COLO829 (cell line): Measurements from ENCODE around the gene NF1.
"Not testable (repeated sequence)": the region's sequence is repeated elsewhere in the genome, so short reads cannot be mapped to it uniquely, and the experiment has no call there.

Experiments
- DNase-seq: peaks from one replicate; pipeline ENCODE4 v3.0.0; 2012; ENCODE audit warnings: low spot score

NF1 gene

DNA sequence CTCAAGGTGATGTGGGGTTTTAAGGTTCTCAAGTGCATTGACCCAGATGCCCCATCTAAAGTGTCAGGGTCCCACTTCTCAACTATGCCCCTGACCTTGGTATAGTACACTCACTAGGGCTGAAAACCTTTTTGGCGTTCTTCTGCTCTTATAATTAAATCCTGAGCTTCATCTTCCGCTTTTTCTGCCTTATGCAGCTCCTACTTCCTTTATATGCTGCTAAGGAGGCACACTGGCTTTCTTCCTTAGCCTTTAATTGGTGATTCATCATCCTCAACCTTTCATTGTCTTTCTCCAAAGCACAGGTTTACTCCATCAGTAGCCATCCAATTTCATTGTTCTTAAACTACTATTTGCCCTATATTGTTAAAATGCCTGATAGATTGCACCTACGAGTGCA lies 5.3 kb upstream of the NF1 start:
- DNase-seq, result no peak

DNA sequence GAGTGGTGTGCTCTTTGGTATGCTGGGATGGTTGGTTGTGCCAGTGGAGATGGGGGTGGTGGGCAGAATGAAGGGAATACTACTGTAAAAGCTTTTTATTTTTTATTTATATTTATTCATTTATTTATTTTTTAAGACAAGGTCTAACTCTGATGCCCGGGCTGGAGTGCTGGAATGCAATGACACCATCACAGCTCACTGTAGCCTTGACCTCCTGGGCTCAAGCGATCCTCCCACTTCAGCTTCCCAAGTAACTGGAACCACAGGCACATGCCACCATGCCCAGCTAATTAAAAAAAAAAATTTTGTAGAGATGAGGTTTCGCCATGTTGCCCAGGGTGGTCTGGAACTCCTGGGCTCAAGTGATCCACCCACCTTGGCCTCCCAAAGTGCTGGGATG lies 4.1 kb upstream of the NF1 start:
- not testable (repeated sequence) for DNase-seq

DNA sequence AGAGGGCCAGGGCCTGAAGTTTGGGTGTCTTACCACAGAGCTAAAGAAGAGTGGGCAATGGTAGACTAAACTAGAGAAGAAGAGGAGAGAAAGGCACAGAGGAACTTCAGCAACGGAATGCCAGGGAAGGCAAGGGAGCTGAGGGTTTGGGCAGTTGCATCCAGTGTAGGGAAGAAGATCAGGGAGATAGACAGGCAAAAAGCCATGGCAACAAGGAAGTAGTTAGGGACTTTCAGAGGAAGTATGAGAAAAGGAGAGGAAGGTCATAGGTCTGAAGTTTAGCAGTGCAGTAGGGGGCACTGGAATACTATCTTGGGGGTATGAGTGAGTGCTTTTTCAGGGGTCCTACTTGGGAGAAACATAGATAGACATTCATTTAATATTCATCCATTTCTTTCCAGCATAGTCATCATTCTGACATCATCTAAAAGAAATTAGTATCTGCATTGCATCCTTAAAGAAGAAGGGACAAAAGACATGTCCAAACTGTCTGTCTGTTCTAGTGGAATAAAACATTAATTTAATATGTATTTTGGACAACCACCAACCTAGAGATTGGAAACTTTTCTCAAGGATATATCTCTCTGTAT lies 2.2 kb upstream of the NF1 start:
- DNase-seq, result no peak

DNA sequence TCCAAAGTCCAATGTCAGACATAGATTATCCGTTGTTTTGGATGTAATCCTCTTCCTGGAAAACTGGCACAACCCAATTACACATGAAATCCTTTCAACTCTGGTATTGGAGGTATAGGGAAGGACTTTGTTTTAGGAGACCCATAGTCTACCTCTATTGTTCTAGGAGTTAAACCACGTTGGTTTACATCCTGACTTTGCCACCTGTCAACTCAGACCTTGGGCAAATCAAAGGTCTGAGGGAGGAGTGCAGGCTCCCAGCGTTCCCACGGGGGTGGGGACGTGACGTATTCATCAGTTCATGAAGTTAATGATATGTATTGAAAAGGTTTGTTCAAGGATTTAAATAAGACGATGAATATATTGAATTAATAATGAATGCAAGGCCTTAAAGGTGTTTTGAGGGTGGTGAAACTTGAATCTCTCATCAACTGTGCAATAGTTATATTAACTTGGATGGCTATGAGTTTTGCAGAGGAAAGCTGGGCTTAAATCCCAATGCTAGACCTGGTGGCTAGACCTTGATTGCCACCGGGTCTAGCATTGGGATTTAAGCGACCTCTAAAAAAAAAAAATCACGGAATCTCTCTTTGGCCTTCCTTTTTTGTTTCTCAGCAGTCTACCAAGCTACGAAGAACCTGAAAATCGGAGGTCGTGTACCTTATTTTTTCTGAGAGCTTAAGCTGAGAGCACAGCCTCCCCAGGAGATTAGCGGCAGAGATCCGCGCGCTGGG lies 744 bp upstream of the NF1 start:
- DNase-seq, result no peak

DNA sequence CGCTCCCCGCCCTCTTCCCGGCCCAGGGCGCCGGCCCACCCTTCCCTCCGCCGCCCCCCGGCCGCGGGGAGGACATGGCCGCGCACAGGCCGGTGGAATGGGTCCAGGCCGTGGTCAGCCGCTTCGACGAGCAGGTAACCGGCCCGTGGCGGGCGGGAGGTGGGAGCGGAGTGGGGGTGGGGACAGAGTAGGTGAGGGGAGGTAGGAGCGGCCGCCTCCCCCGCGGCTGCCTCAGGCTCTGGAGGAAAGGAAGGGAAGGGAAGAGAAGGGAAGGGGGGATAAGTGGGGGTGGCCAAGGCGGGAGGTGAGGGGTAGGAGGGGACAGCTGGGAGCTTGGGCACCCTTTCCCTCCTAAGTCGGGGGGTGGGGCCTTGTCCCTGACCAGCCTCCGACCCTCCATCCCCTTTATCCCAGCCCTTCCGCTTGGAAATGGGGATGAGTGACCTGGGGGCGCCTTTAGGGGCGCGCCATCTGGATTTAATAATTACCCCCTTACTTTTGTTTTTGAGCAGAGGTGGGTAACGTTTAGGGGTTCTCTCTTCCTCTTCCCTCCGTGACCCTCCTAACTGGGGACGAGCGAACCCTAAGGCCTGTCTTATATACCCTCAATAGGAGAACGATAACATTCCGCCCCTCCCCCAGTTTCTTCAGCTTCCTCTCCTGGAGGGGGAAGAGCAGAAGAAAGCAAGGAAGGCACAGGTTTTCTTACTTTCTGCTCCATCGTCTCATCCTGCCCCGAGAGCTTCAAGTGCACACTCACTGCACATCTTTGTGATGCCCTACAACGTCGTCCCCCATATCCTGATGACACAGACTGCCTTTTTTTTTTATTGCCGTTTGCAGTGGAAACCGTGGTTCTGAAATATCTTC lies 694 bp downstream of the NF1 start:
- no peak for DNase-seq

DNA sequence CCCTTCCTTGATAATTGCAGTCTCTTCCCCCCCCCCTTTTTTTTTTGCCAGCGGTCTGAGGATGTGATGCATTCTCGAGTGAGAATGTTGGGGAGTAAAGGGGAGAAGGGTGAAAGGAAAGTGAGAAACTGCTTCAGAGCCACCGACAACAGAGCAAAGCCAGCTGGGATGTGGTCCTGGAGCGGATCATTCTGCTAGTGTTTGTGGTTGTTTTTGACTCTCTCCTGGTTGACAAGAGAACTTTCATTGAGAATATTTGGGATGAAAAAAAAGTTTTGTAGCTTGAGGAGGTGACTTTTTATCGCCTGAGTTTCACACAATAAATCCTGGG lies 1.3 kb downstream of the NF1 start:
- DNase-seq, result no peak

DNA sequence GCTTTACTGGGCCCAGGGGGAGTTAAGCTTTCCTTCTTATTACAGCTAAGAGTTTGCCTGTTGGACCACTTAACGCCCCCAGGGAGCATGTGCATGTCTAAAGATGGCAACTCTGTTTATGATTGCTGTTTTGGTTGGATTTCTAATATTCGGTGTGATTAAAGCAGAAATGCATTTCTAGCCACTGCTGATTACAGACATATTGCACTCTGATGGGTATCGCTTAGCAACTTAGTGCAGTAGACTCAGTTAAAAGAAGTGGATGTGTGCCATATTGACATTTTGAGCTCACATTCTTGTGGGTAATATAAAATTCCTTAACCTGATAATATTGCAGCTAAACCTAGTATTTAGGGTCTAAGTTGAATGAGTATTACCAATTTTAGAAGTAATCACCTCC lies 4.2 kb downstream of the NF1 start:
- DNase-seq, result no peak

DNA sequence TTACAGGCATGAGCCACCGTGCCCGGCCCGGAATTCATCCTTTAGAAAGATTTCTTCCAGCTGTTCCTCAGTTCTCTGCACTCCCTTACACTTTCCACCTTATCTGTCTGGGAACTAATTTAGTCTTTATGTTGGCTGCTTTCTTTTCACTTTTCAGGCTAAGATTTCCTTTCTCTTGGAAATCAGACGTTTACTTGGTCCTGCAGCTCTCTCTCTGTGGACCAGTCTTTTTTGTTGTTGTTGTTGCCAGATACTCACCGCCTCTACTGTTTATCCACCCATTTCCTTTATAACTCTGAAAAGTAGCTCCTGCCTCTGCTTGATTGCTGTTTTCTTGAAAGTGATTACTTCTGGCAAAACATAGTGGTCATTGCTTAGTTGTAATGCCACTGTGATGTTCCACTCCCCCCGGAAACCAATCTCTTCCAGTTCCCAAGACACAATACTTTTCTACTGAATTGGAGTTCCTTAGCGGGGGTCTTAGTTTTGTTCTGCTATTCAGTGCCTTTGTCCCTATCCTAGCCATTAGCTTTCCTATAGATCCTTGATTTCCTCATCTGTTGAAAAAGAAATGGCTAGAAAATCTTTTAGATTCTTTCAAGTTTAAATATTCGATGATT lies 6.2 kb downstream of the NF1 start:
- no peak for DNase-seq

DNA sequence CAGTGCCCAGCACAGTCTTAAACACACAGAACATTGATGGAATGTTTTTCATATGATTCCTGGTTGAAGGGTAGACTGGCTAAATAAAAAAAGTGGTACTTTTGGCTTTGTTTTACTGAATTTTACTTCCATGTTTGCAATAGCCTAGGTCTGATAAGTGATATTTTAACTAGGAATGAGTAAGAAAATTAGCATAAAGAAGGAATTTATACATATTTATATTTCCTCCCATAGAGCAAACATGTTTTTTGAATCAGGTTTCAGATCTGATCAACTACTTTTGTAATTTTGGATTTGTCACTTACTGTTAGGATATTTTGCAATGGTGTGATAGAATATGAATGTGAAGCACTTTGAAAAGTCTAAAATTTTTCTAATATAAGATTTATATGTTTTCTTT lies 7.2 kb downstream of the NF1 start:
- DNase-seq, result no peak

DNA sequence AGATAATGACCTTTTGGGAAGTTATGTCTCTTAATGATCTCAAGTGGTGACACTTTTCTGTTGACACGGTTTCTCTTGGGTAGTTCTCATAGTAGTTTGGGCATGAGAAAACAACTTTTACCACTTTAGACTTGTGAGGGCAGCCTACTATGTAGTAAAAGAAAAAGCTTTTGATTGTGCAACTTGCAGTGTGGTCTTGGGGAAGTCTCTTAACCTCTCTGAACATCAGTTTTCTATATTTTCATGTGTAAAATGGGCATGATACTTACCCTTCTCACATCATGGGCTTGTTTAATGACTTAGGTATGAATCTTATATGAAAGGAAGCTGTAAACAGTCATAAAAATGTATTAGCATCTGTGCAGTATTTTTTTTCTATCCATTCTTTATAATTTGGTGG lies 11.2 kb downstream of the NF1 start:
- no peak for DNase-seq

DNA sequence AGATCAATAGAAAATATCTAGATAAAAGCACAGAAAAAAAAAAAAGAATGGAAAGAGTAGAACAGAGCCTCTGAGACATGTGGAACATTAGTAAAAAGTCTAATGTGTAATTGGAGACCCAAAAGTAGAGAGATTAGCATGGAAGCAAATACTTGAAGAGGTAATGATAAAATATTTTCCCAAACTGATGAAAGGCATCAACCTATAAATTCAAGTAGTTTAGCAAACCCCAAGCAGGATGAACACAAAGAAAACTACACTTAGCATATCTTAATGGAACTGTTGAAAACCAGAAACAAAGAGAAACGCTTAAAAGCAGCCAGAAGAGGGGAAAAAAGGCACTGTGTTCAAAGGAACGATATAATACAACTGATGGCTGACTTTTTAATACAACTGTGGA lies 16.4 kb downstream of the NF1 start:
- no peak for DNase-seq

DNA sequence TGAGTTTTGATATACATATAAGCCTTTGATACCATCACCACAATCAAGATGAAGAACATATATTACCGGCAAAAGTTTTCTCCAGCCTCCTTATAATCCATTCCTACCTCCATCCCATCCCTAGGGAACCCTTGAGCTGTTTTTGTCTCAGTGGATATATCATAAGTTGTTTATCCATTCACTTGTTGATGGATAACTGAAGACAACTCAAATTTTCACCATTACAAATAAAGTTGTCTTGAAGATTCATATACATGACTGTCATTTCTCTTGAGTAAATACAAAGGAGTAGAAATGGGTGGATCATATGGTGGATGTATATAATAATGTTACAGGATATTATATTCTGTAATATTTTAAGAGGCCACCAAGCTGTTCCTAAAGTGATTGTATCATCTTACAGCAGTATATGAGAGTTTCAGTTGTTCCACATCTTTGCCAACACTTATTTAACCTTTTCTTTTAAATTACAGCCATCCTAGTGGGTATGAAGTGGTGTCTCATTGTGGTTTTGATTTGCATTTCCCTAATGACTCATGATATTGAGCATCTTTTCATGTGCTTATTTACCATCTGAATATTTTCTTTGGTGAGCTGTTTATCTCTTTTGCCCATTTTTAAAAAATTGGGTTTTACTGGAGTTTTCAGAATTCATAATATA lies 17.4 kb downstream of the NF1 start:
- DNase-seq, result no peak

DNA sequence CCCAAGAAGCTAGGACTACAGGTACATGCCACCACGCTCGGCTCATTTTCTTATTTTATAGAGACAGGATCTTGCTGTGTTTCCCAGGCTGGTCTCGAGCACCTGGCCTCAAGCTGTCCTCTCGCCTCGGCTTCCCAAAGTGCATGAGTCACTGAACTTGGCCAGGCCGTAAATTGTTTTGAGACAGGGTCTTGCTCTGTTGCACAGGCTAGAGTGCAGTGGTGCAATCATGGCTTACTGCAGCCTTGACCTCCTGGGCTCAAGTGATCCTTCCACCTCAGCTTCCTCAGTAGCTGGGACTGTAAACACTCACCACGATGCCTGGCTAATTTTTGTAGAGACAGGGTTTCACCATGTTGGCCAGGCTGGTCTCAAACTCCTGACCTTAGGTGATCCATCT lies 18.6 kb downstream of the NF1 start:
- DNase-seq, result not testable (repeated sequence)

DNA sequence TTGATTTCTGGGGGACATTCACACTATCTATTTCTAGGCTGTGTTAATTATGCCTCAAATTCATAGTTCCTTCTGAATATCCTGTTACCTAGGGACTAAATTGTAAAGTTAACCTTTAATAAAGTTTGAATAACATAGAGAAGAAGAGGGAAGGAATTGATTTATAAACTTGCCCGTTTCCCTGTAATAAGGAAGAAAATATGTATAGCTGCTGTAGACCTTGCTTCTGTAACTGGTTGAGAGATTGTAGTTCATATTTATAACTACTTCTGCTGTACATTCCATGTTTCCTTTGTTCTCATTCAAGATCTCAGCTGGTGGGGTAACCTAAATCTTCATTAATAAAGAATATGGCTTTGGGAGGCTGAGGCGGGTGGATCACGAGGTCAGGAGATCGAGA lies 19.2 kb downstream of the NF1 start:
- DNase-seq, result no peak

DNA sequence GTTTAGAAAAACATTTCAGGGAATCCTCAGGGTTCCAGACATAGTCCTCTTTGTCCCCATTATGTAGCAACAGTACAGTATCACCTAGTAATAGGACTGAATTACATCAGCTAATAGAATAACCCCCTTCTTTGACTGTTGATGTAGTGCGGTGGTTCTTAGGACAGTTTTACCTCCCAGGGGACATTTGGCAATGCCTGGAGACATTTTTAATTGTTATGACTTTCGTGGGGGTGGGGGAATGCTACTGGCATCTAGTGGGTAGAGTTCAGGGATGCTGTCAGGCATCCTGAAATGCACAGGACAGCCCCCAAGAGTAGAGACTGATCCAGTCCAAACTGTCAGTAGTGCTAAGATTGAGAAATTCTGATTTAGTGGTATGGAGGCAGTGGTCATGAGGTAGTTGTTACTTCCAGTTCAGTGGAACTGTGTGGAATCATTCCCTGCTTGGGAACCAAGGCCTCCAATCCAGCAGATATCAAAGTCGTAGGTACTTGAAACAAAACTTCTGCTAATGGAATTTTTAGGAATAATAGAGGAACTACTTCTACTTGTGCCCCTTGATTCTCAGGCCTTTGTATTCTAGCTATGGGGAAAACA lies 20.3 kb downstream of the NF1 start:
- DNase-seq, result no peak

DNA sequence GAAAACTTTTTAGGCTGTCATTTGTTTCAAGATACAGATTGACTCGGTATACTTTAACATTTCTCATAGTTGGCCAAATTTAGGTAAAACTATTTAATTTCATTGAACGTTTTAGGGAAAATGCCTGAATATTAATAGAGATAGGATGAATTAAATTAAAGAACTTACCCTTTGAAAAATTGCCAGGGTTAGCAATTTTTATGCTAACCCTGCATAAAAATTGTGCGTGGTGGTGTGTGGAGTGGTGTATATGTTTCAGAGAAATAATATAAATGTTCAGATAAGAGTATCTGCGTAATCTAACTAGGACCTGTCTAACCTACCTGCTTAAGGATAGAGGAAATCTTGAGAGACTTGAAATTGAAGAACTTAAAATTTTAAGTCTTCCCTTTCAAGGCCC lies 21.4 kb downstream of the NF1 start:
- no peak for DNase-seq

DNA sequence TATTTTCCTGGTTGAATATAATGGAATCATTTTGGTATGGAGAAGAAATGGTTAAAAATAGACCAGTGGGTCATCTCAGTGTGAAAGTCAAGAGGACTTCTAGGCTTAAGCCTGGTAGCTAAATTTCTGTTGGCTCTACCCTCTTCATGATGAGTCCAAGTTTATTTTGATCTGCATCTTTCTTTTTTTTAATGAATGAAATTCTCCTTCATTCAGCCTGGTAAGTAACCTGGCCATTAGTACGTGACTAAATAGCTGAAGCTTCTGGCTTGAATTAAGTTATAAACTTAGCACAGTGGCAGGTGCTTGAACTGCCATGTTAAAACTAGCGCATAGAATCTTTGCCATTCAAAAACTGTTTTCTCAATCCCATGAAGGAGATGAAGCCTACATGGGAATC lies 28.0 kb downstream of the NF1 start:
- no peak for DNase-seq

DNA sequence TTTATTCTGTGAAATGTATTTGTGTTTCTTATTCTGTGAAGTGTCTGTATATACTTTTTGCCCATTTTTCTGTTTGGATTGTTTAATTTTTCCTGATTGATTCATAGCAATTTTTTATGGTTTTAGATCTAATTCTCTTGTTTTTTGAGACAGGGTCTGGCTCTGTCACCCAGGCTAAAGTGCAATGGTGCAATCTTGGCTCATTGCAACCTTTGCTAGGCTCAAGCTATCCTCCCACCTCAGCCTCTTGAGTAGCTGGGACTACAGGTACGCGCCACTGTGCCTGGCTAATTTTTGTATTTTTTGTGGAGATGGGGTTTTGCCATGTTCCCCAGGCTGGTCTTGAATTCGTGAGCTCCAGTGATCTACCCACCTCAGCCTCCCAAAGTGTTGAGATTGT lies 31.5 kb downstream of the NF1 start:
- DNase-seq, result no peak

DNA sequence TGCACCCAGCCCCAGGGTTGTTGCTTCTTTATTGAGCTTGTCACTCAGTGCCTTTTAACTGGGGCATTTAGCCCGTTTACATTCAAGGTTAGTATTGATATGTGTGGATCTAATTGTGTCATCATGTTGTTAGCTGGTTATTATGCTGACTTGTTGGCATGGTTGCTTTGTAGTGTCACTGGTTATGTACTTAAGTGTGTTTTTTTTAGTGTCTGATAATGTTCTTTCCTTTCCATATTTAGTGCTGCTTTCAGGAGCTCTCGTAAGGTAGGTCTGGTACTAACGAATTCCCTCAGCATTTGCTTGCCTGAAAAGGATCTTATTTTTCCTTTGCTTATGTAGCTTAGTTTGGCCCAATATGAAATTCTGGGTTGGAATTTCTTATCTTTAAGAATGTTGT lies 33.5 kb downstream of the NF1 start:
- DNase-seq, result no peak

DNA sequence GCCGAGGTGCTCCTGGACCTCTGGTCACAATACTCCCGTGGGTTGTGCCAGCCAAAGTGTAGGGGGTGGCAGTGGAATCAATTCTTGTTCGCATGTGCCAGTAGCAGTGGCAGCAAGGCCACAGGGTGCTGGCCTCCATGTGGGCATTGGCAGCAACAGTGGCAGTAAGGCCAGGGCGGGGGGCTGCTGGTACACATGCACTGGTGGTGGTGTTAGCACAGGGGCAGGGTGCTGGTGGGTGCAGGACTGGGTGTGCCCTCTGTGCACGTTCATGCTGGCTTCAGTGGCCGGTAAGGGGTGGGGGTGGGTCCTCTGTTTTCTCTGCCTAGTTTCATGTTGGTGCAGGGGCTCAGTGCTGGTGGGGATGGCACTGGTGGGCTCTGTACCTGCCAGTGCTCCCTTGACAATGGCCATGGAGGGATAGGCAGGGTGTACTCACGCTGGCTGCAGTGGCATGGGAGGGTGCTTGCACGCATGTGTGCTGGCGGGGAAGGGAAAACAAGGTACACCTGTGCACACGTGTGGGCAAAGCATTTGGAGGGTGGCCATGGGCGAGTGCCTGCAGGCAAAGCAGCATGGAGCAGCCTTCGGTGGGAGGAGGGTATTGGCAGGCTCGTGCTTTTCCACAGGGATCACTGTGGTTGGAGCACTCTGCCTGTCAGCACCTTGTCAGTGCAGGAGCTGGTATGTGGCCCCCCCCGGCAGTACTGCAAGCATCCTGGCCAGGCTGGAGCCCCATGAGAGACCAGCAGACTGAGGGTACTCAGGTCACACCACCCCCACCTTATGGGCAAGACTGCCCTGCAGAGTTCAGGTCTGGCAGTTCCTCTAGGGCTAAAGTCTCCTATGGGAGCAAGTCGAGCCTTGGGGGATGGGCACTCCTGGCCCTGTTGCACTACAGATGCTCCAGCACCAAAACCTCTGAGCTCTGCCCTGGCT lies 35.8 kb downstream of the NF1 start:
- no peak for DNase-seq

DNA sequence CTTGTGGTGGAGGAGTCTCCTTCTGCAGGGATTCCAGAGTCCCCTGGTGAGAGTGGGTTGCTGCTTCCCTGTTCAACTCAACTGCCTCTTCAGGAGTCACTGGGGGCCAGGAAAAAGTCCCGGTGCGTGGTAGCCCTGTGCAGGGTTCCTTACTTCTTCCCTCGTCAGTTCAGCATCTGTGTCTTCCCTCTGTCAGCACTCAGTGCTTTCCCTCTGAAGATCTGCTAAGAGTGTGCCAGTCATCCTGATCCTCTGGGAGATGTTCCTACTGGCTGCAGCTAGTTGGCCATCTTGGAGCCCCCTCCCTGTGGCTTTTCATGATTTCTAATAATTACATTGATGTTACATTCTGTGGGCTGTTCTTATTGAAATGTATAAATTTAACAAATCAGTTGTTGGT lies 36.5 kb downstream of the NF1 start:
- DNase-seq, result no peak
